Measurements from ENCODE around the gene MED23. TPM values are rescaled to one million over a fixed set of nuclear protein-coding genes. Genes with fewer than 3 reads are reported as not detected.

Gene MED23
- total and polyA plus RNA-seq, 10 of the 15 experiments (the other 5 are each of a cell fraction or from before 2014, with no cell fraction given): 7.1 to 42.9 (median 19.6) TPM

GRCh38 chr6:131669891-131670290 is 41.8 kb upstream of the MED23 start (continued):
- TF ChIP-seq ZNF592 (IDR thresholded peaks at IDR 0.05) (no peak), IRF3 (IDR thresholded peaks at IDR 0.05) (no peak)

GRCh38 chr6:131663578-131664165 is 35.6 kb upstream of the MED23 start:
- intact Hi-C loops (cut with micrococcal nuclease; ENCODE audit: unreplicated experiment) (no loop called here), in situ Hi-C loops (cut with MboI) (no loop called here)
- BruUV-seq (replicated peaks): no TSS peak
- no peak overlapping the region for H3K27ac ChIP-seq (ENCODE audit: control insufficient read depth, insufficient read depth)
- ATAC-seq: no peak
- ChIA-PET RAD21 (ENCODE audit: unreplicated experiment) (no interaction called here), CTCF (interaction anchor here (0.7 to 1.4 kb wide), 3 partner anchors 16 to 35 kb away, joined by 3 read pairs; partner anchors contain the start of gene MED23), SMC1A (ENCODE audit: uncharacterized antibody, unreplicated experiment) (interaction anchor here (0.6 to 0.8 kb wide), 2 partner anchors 10 to 13 kb away, joined by 3 to 4 read pairs; no protein-coding TSS in a partner anchor), POLR2A (interaction anchor here (0.6 kb wide), 1 partner anchor 830 kb away, joined by 8 read pairs; no protein-coding TSS in a partner anchor)
- no peaks in the 10 kb centered on the region for H4K20me1 ChIP-seq (ENCODE audit: control insufficient read depth, insufficient read depth)
- DNase-seq (ENCODE audit: low read depth, low spot score): no peak
- H3K4me2 ChIP-seq (ENCODE audit: control insufficient read depth, insufficient read depth): no peak overlapping the region
- no peaks in the 10 kb centered on the region for H3K79me2 ChIP-seq (ENCODE audit: control insufficient read depth, insufficient read depth, low read length)
- WGBS (ENCODE audit: insufficient coverage, insufficient replicate concordance, low lambda C conversion rate, missing lambda C conversion rate): 0% methylated on average over 2 of the region's 2 CpGs
- no peak overlapping the region for H3K9ac ChIP-seq (ENCODE audit: control insufficient read depth, insufficient read depth, low read length)
- TF ChIP-seq SKIL (IDR thresholded peaks at IDR 0.05; ENCODE audit: low read depth, poor library complexity, severe bottlenecking) (no peak), E2F4 (IDR thresholded peaks at IDR 0.05; ENCODE audit: low read depth, low read length) (no peak), HCFC1 (IDR thresholded peaks at IDR 0.05; ENCODE audit: low read length) (no peak), EGR1 (IDR thresholded peaks at IDR 0.05; ENCODE audit: borderline replicate concordance in 1 of 2, low read depth in 2 of 2, low read length in 2 of 2) (no peak)
- no peaks in the 10 kb centered on the region; the same call in 2 of the 3 replicates for H3K9me3 ChIP-seq (replicated peaks; ENCODE audit: control insufficient read depth, insufficient read depth, low read length)
- peaks cover 0 to 2% of the 10 kb centered on the region in 2 experiments; a peak in 1 of 4 replicates for H3K27me3 ChIP-seq (replicated peaks in 1 of 2; ENCODE audit: control insufficient read depth in 2 of 2, insufficient read depth in 2 of 2, low read length in 1 of 2)
- no peaks in the 10 kb centered on the region for H3K4me1 ChIP-seq (ENCODE audit: control insufficient read depth, insufficient read depth, low read length)
- no peak overlapping the region for H3K4me3 ChIP-seq
- FAIRE-seq: no peak
- no peaks in the 10 kb centered on the region for H3K36me3 ChIP-seq (ENCODE audit: control insufficient read depth in 2 of 2, insufficient read depth in 2 of 2, low read length in 1 of 2)
- H2AFZ ChIP-seq (ENCODE audit: control insufficient read depth, low read depth, low read length): no peak overlapping the region

Measured in GM12878 (cell line).